Stimulated activated CD4-positive, alpha-beta T cell treated with anti-CD3 and anti-CD28 coated beads, Interleukin-12 subunit alpha, Interleukin-12 subunit beta, amount 100 ng/mL, for 24 hours (primary cell): ENCODE results near the gene PAOX.

Experiments used
- DNase-seq, 2 experiments: peaks; one replicate each; pipeline ENCODE4 v3.0.0-alpha.2; 2020; ENCODE audit warnings: low read depth in 2 of 2

PAOX gene

GRCh38 chr10:133349577-133350011 lies 29.5 kb upstream of the PAOX start:
- no peak for DNase-seq

- DNase-seq: no peak
Observed at GRCh38 chr10:133350283-133350949, 28.6 kb upstream of the PAOX start.

GRCh38 chr10:133350950-133351329 lies 28.1 kb upstream of the PAOX start:
- DNase-seq: no peak

GRCh38 chr10:133351408-133352318 lies 27.4 kb upstream of the PAOX start:
- DNase-seq: no peak

- DNase-seq: no peak
Observed at GRCh38 chr10:133353202-133353959, 25.7 kb upstream of the PAOX start.

GRCh38 chr10:133353988-133354605 lies 25.0 kb upstream of the PAOX start:
- no peak for DNase-seq

GRCh38 chr10:133354672-133355240 lies 24.3 kb upstream of the PAOX start:
- no peak for DNase-seq

GRCh38 chr10:133355266-133355665 lies 23.8 kb upstream of the PAOX start:
- no peak for DNase-seq

- DNase-seq: no peak
Observed at GRCh38 chr10:133355991-133356390, 23.1 kb upstream of the PAOX start.

GRCh38 chr10:133356549-133357284 lies 22.3 kb upstream of the PAOX start:
- DNase-seq: no peak

- DNase-seq: peak; percentile 56 to 64
Observed at GRCh38 chr10:133357285-133358161, 21.5 kb upstream of the PAOX start, which contains the start of gene FUOM. TSS of gene FUOM (minus strand) at chr10:133358019. CDS start at chr10:133358007, 12 bp downstream.

GRCh38 chr10:133358162-133358924 lies 20.7 kb upstream of the PAOX start:
- DNase-seq: no peak

GRCh38 chr10:133358925-133359310 lies 20.1 kb upstream of the PAOX start:
- no peak for DNase-seq

- DNase-seq: no peak
Observed at GRCh38 chr10:133359554-133359971, 19.5 kb upstream of the PAOX start.

GRCh38 chr10:133359972-133360610 lies 19.0 kb upstream of the PAOX start:
- no peak for DNase-seq

- DNase-seq: no peak
Observed at GRCh38 chr10:133361227-133361626, 17.8 kb upstream of the PAOX start.

GRCh38 chr10:133361773-133362441 lies 17.2 kb upstream of the PAOX start:
- DNase-seq: no peak

- no peak for DNase-seq
Observed at GRCh38 chr10:133362846-133363245, 16.2 kb upstream of the PAOX start.
